HL-60 (cell line): Measurements from ENCODE around the gene PPFIA4.

Experiments used
- DNase-seq, 2 experiments: peaks; one replicate each; pipeline ENCODE4 v3.0.0-alpha.2; 2010 to 2020; ENCODE audit warnings: low read depth in 1 of 2, low spot score in 1 of 2
- H3K27ac ChIP-seq: fragments of 250-450 bp; sonication (Bioruptor Pico); replicated peaks from 2 replicates; pipeline ENCODE4 v1.5.1; 2020; ENCODE audit warnings: mild to moderate bottlenecking, moderate library complexity
- H3K27me3 ChIP-seq: fragments of 250-450 bp; sonication (Bioruptor Pico); 2 replicates; pipeline ENCODE4 v1.5.1; 2021; ENCODE audit warnings: mild to moderate bottlenecking, moderate library complexity; ENCODE audit not compliant: insufficient read depth, poor library complexity, severe bottlenecking
- H3K4me3 ChIP-seq: replicated peaks from 2 replicates; pipeline ENCODE4 v1.5.1; 2011; ENCODE audit warnings: mild to moderate bottlenecking, control low read depth, low read length; ENCODE audit not compliant: insufficient read depth
- GABPA ChIP-seq: IDR thresholded peaks from 2 replicates; pipeline ENCODE4 v1.6.1; 2012; ENCODE audit warnings: low read depth
- POLR2AphosphoS5 ChIP-seq: IDR thresholded peaks from 2 replicates; pipeline ENCODE4 v1.6.1; 2012; ENCODE audit warnings: low read depth
- SPI1 ChIP-seq: IDR thresholded peaks from 2 replicates; pipeline ENCODE4 v1.6.1; 2012; ENCODE audit warnings: low read depth, mild to moderate bottlenecking, borderline replicate concordance
- TF ChIP-seq, protein P1 (sequence below): IDR thresholded peaks from one replicate; pipeline ENCODE4 v1.5.1; 2011; ENCODE audit warnings: low read length, control low read depth, inconsistent platforms; ENCODE audit not compliant: insufficient read depth
- TF ChIP-seq, protein P2 (sequence below): IDR thresholded peaks from 2 replicates; pipeline ENCODE4 v1.6.1; 2012; ENCODE audit warnings: low read depth; ENCODE audit not compliant: insufficient replicate concordance

The PPFIA4 gene

DNA sequence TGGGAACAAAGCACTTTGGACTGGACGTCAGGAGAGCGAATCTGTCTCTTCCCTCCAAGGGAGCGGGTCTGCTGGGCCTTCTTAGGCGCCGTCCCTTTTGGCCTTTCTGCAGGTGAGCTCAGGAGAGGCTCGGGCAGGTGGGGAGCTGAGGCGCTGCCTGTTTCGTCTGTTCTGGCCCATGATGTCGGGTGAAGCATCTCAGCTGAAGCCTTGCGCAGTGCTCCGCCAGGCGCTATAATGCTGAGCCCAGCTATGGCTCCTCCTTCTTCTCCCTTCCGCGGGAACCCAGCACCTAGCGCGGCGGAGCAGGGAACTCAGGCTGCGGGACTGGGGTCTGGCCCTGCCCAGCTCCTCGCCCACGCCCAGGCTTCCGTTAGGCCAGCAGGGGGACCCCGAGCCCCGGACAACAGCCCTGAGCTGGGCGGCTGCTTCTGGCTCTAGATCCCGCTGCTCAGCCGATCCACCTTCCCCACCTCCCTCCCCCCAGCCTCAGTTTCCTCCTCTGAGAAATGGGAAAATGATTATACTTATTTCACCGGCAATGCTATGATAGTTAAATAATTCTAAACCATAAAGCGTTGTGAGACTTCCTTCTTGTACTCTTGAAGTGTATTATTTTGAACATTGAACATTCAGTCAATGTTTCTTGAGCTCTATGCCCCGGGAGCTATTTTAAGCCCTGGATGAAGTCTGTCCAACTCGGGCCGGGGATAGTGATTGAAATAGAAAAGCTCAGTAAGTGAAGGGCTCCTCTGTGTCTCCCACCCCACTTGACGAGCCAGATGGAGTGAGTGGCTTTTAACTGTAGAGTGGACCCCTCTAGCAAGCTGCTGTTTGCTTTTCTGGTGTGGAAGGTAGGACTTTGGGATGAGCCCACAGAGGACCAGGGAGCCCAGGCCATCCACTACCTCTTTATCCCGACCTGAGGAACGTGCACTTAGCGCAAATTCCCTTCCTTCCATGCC, 91.6 kb downstream of the PPFIA4 start:
- H3K27ac ChIP-seq, result no peak overlapping the region
- DNase-seq, result peak in 1 of 2 experiments; percentile 58
- TF ChIP-seq GABPA (no peak), SPI1 (no peak)
- TF ChIP-seq, protein P1, sequence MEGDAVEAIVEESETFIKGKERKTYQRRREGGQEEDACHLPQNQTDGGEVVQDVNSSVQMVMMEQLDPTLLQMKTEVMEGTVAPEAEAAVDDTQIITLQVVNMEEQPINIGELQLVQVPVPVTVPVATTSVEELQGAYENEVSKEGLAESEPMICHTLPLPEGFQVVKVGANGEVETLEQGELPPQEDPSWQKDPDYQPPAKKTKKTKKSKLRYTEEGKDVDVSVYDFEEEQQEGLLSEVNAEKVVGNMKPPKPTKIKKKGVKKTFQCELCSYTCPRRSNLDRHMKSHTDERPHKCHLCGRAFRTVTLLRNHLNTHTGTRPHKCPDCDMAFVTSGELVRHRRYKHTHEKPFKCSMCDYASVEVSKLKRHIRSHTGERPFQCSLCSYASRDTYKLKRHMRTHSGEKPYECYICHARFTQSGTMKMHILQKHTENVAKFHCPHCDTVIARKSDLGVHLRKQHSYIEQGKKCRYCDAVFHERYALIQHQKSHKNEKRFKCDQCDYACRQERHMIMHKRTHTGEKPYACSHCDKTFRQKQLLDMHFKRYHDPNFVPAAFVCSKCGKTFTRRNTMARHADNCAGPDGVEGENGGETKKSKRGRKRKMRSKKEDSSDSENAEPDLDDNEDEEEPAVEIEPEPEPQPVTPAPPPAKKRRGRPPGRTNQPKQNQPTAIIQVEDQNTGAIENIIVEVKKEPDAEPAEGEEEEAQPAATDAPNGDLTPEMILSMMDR, result peak; percentile 59
- peaks cover 8% of the 10 kb centered on the region for H3K27me3 ChIP-seq
- H3K4me3 ChIP-seq, result no peak overlapping the region

DNA sequence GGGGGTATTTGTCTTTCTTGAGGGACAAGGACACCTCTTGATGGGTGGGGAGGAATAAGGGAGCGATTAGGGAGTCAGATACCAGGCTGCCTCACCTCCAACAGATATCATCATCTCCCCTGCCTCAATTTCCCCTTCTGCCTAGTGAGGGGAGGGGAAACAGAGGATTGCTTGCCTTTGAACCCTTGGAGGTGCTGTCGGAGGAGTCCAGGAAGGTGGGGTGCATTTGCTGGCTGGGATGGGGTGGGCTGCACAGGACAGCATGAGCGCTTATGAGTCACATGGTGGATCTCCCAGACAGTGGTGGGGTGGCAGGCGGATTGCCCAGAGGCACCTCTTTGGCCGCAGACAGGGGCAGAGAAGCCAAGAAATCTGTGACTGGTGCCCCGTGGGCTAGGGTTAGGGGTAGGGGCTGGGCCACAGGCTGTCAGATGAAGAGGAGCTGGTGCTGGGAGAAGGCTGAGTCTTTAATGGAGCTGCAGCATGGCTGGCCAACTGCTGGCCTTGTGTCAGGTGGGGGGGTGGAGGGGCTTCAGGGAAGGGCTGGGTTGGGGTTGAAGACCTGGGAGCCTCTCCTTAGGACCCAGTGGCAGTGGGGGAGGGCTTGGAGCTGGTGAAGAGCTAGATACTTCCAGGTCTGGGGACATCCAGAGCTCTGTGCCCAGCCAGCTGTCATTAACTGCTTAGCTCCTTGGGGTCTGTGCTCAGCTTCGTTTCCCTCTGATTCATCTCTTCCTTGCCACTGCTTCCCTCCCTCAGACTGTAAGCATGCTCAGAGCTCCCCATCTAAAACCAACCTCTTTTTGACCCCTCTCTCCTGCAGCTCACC, 94.2 kb downstream of the PPFIA4 start:
- TF ChIP-seq GABPA (no peak), POLR2AphosphoS5 (no peak), SPI1 (no peak)
- TF ChIP-seq, protein P2, sequence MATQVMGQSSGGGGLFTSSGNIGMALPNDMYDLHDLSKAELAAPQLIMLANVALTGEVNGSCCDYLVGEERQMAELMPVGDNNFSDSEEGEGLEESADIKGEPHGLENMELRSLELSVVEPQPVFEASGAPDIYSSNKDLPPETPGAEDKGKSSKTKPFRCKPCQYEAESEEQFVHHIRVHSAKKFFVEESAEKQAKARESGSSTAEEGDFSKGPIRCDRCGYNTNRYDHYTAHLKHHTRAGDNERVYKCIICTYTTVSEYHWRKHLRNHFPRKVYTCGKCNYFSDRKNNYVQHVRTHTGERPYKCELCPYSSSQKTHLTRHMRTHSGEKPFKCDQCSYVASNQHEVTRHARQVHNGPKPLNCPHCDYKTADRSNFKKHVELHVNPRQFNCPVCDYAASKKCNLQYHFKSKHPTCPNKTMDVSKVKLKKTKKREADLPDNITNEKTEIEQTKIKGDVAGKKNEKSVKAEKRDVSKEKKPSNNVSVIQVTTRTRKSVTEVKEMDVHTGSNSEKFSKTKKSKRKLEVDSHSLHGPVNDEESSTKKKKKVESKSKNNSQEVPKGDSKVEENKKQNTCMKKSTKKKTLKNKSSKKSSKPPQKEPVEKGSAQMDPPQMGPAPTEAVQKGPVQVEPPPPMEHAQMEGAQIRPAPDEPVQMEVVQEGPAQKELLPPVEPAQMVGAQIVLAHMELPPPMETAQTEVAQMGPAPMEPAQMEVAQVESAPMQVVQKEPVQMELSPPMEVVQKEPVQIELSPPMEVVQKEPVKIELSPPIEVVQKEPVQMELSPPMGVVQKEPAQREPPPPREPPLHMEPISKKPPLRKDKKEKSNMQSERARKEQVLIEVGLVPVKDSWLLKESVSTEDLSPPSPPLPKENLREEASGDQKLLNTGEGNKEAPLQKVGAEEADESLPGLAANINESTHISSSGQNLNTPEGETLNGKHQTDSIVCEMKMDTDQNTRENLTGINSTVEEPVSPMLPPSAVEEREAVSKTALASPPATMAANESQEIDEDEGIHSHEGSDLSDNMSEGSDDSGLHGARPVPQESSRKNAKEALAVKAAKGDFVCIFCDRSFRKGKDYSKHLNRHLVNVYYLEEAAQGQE, result no peak
- TF ChIP-seq, protein P1, result no peak
- no peak for DNase-seq
- Histone ChIP-seq H3K27ac (no peak overlapping the region), H3K4me3 (no peak overlapping the region), H3K27me3 (peaks cover 12% of the 10 kb centered on the region)

DNA sequence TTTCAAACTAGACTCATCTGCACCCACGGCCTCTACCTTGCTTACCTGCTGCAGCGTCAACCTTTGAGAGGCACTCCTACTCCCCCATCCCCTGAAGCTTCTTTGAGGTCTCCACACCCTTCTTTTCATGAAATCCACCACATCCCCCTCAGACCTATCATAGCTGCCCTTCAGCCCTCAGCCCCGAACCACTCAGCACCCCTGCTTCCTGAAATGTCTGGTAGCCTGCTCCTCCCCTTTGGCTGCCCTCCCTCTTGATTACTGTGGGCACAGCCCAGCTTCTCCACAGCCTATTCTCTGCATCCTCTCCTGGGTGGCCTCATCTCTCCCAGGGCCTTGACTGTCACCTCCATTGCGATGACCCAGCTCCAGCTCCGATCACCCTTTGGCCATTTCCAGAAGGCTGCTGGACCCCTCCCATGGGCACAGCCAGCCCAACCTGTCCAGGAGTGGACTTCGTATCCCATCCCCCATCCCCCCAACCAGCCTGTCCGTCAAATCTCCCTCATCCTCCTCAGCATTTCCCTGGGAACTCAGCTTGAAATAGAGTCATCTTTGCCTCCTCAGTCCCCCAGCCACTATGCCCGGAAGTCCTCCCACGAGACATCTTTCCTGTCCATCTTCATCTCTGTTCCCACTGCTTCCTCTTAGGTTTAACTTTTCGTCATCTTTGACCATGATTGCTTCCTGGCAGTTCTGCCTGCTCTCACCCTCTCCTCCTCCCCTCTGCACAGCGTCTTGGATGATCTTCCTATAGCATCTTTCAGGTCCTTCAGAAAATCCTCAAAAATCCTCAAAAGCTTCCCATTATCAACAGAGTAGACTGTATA, 95.1 kb downstream of the PPFIA4 start:
- H3K27me3 ChIP-seq, result peaks cover 12% of the 10 kb centered on the region
- TF ChIP-seq, protein P2, result no peak
- TF ChIP-seq POLR2AphosphoS5 (peak; percentile 74), SPI1 (no peak; the same call in 1 of the 2 replicates), GABPA (peak; percentile 68)
- TF ChIP-seq, protein P1, result no peak
- no peak overlapping the region for H3K4me3 ChIP-seq
- H3K27ac ChIP-seq, result no peak overlapping the region
- peak in 1 of 2 experiments; percentile 42 for DNase-seq
